GM23338 (cell line): Measurements from ENCODE around the gene ZNF579. TPM values are rescaled to one million over a fixed set of nuclear protein-coding genes. Genes with fewer than 3 reads are reported as not detected.

ENCODE experiments used
- ATAC-seq: fragments of 200-7000 bp; cut with Tn5 transposase; 3 replicates; pipeline ENCODE4 v1.9.1; 2020
- DNase-seq: peaks from one replicate; pipeline ENCODE4 v3.0.0-alpha.2; 2015; ENCODE audit warnings: low spot score
- H2AFZ ChIP-seq: fragments of 200-600 bp; sonication (generic); 2 replicates; pipeline ENCODE4 v1.8.0; 2016; ENCODE audit warnings: antibody characterized with exemption, mild to moderate bottlenecking, moderate library complexity
- H3F3A ChIP-seq: fragments of 200-600 bp; sonication (generic); replicated peaks from 2 replicates; pipeline ENCODE4 v1.8.0; 2017; ENCODE audit warnings: antibody characterized with exemption, mixed run types, low read depth
- H3K27ac ChIP-seq: fragments of 200-600 bp; sonication (generic); 2 replicates; pipeline ENCODE4 v1.6.1; 2016; ENCODE audit warnings: low read depth
- H3K27me3 ChIP-seq: fragments of 200-600 bp; sonication (generic); 2 replicates; pipeline ENCODE4 v1.8.0; 2016; ENCODE audit warnings: mild to moderate bottlenecking, mixed run types, moderate library complexity; ENCODE audit not compliant: insufficient read depth
- H3K36me3 ChIP-seq: fragments of 200-600 bp; sonication (generic); 2 replicates; pipeline ENCODE4 v1.8.0; 2016; ENCODE audit warnings: mild to moderate bottlenecking; ENCODE audit not compliant: insufficient read depth
- H3K4me1 ChIP-seq: fragments of 200-600 bp; sonication (generic); 2 replicates; pipeline ENCODE4 v1.8.0; 2016; ENCODE audit warnings: mild to moderate bottlenecking, moderate library complexity; ENCODE audit not compliant: insufficient read depth
- H3K4me2 ChIP-seq: fragments of 200-600 bp; sonication (generic); 2 replicates; pipeline ENCODE4 v1.7.1; 2017; ENCODE audit warnings: mixed run types
- H3K4me3 ChIP-seq: fragments of 200-600 bp; sonication (generic); 2 replicates; pipeline ENCODE4 v1.6.1; 2016; ENCODE audit warnings: mixed run types
- H3K79me2 ChIP-seq: fragments of 200-600 bp; sonication (generic); replicated peaks from 2 replicates; pipeline ENCODE4 v1.8.0; 2017; ENCODE audit warnings: mild to moderate bottlenecking; ENCODE audit not compliant: insufficient read depth
- H3K9me2 ChIP-seq: fragments of 200-600 bp; sonication (generic); 2 replicates; pipeline ENCODE4 v1.8.0; 2017; ENCODE audit not compliant: insufficient read depth
- H4K20me1 ChIP-seq: fragments of 200-600 bp; sonication (generic); replicated peaks from 2 replicates; pipeline ENCODE4 v1.8.0; 2017; ENCODE audit warnings: mild to moderate bottlenecking; ENCODE audit not compliant: insufficient read depth
- H3K27ac Mint-ChIP-seq: 2 replicates; pipeline ENCODE4 v1.8.0; 2020; ENCODE audit warnings: inconsistent platforms, mild to moderate bottlenecking, moderate library complexity, mixed read lengths
- H3K27me3 Mint-ChIP-seq: 3 replicates; pipeline ENCODE4 v1.8.0; 2022; ENCODE audit warnings: low read depth, mild to moderate bottlenecking, moderate library complexity, mixed read lengths, inconsistent platforms; ENCODE audit not compliant: insufficient read depth, poor library complexity
- H3K36me3 Mint-ChIP-seq: 3 replicates; pipeline ENCODE4 v1.8.0; 2021; ENCODE audit warnings: low read depth, mild to moderate bottlenecking, inconsistent platforms, moderate library complexity, mixed read lengths
- H3K4me1 Mint-ChIP-seq: 3 replicates; pipeline ENCODE4 v1.8.0; 2020; ENCODE audit warnings: mild to moderate bottlenecking, inconsistent platforms, mixed read lengths
- H3K4me3 Mint-ChIP-seq: 3 replicates; pipeline ENCODE4 v1.8.0; 2021; ENCODE audit warnings: moderate library complexity, mild to moderate bottlenecking, inconsistent platforms, mixed read lengths
- H3K9me3 Mint-ChIP-seq: 3 replicates; pipeline ENCODE4 v1.8.0; 2020; ENCODE audit warnings: moderate library complexity, mild to moderate bottlenecking, inconsistent platforms, mixed read lengths
- CTCF ChIP-seq, 2 experiments: fragments of 200-600 bp in 1 of 2; sonication (generic) in 1 of 2; conservative IDR thresholded peaks; 2 replicates each; pipeline versions ENCODE4 v1.5.1 to v1.6.1; 2016 to 2017; ENCODE audit warnings: antibody characterized with exemption in 2 of 2, low read depth in 2 of 2, mild to moderate bottlenecking in 2 of 2, moderate library complexity in 1 of 2
- EZH2phosphoT487 ChIP-seq: fragments of 200-600 bp; sonication (generic); IDR thresholded peaks from one replicate; pipeline ENCODE4 v1.8.1; 2018; ENCODE audit warnings: antibody characterized with exemption; ENCODE audit not compliant: unreplicated experiment
- POLR2AphosphoS5 ChIP-seq: IDR thresholded peaks from 2 replicates; pipeline ENCODE4 v1.6.1; 2016; ENCODE audit warnings: antibody characterized with exemption, low read depth
- ZNF114 ChIP-seq: fragments of 250-450 bp; sonication (Bioruptor Pico); IDR thresholded peaks from 2 replicates; pipeline ENCODE4 v1.5.0; 2020; ENCODE audit warnings: mild to moderate bottlenecking, moderate library complexity
- ZNF331 ChIP-seq: fragments of 250-450 bp; sonication (Bioruptor Pico); IDR thresholded peaks from 2 replicates; pipeline ENCODE4 v1.5.0; 2020; ENCODE audit warnings: low read depth, mild to moderate bottlenecking, moderate library complexity
- polyA plus RNA-seq: library from polyadenylated mRNA; unstranded; fragments of >200 nt; fragmentation: Nextera tagmentation; extraction: Ambion mirVana; gene quantifications from 2 replicates; pipeline ENCODE4 v1.2.1, GENCODE V29; 2016
- total RNA-seq: library from RNA; depleted of rRNA; stranded (reverse); fragments of >200 nt; shearing (Covaris generic); gene quantifications from 2 replicates; pipeline ENCODE4 v1.2.3, GENCODE V29; 2014

The ZNF579 gene
- total and polyA plus RNA-seq, 2 experiments from 2014 or later: 7.3 to 12.2 TPM

- ATAC-seq (peak; percentile 7), DNase-seq (peak; percentile 93)
- H3K27ac Mint-ChIP-seq: peak overlapping the region; percentile 87
- H3K4me3 Mint-ChIP-seq: peak overlapping the region; percentile 54
- Histone ChIP-seq H3K27ac (peak overlapping the region; percentile 99), H3K79me2 (peaks cover 14% of the 10 kb centered on the region), H3K9me2 (no peaks in the 10 kb centered on the region), H3K4me2 (peak overlapping the region; percentile 79; the same call in 1 of the 2 replicates), H3K27me3 (no peaks in the 10 kb centered on the region), H3K4me1 (peaks cover 22% of the 10 kb centered on the region), H3K36me3 (no peaks in the 10 kb centered on the region), H2AFZ (no peak overlapping the region), H3K4me3 (peak overlapping the region; percentile 84; the same call in 1 of the 2 replicates), H3F3A (peaks cover 22% of the 10 kb centered on the region), H4K20me1 (peaks cover 4% of the 10 kb centered on the region)
- peaks cover 39% of the 10 kb centered on the region for H3K27me3 Mint-ChIP-seq
- TF ChIP-seq ZNF114 (CRISPR knock-in tag) (no peak), POLR2AphosphoS5 (peak; percentile 45; the same call in 1 of the 2 replicates)
- H3K4me1 Mint-ChIP-seq: peaks cover 35% of the 10 kb centered on the region
- peaks cover 16% of the 10 kb centered on the region for H3K36me3 Mint-ChIP-seq
- H3K9me3 Mint-ChIP-seq: peaks cover 6% of the 10 kb centered on the region
Measured at GRCh38 chr19:55603581-55604292, 23.1 kb upstream of the ZNF579 start.

GRCh38 chr19:55603115-55603514 lies 22.5 kb upstream of the ZNF579 start:
- Histone ChIP-seq H3K79me2 (peaks cover 14% of the 10 kb centered on the region), H3K27ac (peak overlapping the region; percentile 61; the same call in 1 of the 2 replicates), H3K36me3 (no peaks in the 10 kb centered on the region), H3F3A (peaks cover 22% of the 10 kb centered on the region), H2AFZ (no peak overlapping the region), H3K4me3 (no peak overlapping the region), H3K27me3 (no peaks in the 10 kb centered on the region), H3K4me2 (0 out of 2 replicates have a peak overlapping the region, but pooled peaks have one; percentile 45), H4K20me1 (peaks cover 4% of the 10 kb centered on the region), H3K4me1 (peaks cover 22% of the 10 kb centered on the region), H3K9me2 (no peaks in the 10 kb centered on the region)
- ATAC-seq: no peak
- Mint-ChIP-seq H3K36me3 (peaks cover 13% of the 10 kb centered on the region), H3K4me3 (peak overlapping the region; percentile 54; the same call in 1 of the 3 replicates), H3K4me1 (peaks cover 40% of the 10 kb centered on the region), H3K9me3 (peaks cover 6% of the 10 kb centered on the region), H3K27me3 (peaks cover 43% of the 10 kb centered on the region), H3K27ac (peak overlapping the region; percentile 87)
- DNase-seq: no peak
- no peak for TF ChIP-seq ZNF331 (CRISPR knock-in tag)
- TF ChIP-seq EZH2phosphoT487: no peak
- TF ChIP-seq CTCF (conservative IDR thresholded peaks at IDR 0.05; ENCODE audit: low read depth in 2 of 2): no peak
